ENCODE data around the gene SLC27A6.
"Not testable (repeated sequence)": the region's sequence is repeated elsewhere in the genome, so short reads cannot be mapped to it uniquely, and the experiment has no call there.

SLC27A6 gene, protein sequence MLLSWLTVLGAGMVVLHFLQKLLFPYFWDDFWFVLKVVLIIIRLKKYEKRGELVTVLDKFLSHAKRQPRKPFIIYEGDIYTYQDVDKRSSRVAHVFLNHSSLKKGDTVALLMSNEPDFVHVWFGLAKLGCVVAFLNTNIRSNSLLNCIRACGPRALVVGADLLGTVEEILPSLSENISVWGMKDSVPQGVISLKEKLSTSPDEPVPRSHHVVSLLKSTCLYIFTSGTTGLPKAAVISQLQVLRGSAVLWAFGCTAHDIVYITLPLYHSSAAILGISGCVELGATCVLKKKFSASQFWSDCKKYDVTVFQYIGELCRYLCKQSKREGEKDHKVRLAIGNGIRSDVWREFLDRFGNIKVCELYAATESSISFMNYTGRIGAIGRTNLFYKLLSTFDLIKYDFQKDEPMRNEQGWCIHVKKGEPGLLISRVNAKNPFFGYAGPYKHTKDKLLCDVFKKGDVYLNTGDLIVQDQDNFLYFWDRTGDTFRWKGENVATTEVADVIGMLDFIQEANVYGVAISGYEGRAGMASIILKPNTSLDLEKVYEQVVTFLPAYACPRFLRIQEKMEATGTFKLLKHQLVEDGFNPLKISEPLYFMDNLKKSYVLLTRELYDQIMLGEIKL

DNA sequence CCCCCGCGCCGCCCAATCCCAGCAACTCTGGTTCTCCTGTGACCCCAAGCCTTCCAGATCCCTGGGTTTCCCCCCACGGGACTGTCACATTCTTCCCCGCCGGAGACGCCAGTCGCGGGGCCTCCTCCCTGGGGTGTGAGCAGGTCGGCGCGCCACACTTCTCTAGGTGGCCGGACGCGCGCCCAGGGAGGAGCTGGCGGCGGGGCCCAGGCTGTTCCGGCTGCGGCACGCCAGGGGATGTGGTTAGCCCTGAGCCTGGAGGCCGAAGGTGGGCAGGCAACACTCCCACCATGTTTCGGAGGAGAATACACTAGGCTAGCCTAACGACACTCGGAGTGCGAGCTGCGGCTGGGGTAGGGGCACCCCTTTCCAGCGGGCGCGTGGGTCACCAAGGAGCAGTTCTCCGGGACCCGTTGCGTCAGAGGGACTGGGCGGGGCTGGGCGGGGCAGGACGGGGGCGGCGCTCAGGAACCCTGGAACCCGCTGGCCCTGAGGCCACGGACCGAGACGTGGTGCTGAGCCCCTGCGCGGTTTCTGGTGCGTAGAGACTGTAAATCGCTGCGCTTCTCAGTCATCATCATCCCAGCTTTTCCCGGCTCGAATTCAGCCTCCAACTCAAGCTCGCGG, at the start of gene SLC27A6:
SLC27A6 (plus strand) TSS at position 478 of the 627 bp plus-strand sequence. CDS start 650 bp downstream, outside the sequence.
- DNase-seq (ENCODE audit: low read depth) = no peak

DNA sequence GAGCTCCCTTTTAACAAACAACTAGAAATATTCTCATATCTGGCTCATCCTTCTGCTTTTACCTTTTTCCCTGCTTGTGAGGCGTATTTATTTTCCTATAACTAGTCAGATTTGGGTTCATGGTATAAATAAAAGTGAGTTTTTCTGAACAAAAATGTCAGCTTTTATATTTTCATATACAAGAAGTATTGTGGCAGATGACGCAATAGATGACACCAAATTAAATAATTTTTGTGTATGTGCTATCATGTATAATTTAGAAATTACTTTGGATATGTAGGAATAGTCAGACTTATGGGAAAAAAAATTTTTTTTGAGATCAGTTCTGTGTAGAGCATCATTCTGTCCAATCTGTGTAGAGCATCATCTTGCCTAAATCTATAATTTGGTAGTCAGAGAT, 45.7 kb upstream of the SLC27A6 start:
- no peak for DNase-seq (ENCODE audit: low read depth)

DNA sequence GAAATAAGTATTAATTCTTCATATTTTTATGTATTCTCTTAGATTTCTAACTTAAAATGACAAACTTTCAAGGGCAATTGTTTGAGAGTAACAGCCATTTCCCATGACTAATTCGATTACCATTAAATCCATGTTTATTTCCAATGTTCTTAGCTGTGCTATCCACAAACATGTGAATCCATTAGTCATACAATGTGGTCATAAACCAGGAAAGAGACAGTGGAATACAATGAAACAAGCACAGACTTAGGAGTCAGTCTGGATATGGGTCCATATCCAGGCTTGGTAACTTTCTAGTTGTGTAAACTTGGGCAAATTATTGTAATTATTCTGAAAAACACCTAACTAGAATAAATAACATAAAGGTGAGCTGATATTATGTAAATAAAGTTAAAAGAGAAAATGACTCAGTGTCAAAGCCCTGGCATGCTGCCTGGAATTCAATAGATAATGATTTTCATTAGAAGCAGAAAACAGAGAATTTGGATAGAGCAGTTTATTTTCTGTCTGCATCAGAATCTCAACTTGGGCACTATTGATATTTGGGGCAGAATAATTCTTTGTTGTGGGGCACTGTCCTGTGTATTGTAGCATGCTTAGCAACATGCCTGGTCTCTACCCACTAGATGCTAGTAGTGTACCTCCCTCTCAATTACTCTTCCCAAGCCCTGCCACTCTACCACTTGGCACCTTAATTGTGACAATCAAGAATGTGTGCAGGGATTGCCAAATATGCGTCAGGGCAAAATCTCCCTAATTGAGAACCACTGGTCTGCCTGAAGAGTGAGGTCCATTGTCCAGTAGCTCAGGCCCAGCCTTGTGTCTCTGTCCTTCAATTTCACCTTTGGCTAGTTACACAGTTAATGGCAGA, 44.7 kb upstream of the SLC27A6 start:
- DNase-seq (ENCODE audit: low read depth) = peak; percentile 78

DNA sequence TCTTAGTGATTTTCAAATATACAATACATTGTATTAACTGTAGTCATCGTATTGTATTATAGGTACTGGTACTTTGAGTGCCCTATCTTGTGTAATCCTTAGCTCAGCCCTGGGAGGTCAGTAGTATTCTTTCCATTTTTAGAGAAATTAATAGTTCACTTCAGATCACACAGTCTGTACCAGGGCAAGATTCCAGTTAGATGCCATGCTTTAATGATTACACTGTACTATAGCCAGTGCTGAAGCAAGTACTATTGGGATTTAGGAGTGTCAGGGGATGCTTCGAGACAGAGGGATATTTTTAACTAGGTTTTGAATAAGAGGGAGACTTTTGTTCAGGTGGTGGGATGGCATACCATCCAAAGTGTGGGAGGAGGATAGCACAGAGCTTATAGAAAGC, 41.0 kb upstream of the SLC27A6 start:
- no peak for DNase-seq (ENCODE audit: low read depth)

DNA sequence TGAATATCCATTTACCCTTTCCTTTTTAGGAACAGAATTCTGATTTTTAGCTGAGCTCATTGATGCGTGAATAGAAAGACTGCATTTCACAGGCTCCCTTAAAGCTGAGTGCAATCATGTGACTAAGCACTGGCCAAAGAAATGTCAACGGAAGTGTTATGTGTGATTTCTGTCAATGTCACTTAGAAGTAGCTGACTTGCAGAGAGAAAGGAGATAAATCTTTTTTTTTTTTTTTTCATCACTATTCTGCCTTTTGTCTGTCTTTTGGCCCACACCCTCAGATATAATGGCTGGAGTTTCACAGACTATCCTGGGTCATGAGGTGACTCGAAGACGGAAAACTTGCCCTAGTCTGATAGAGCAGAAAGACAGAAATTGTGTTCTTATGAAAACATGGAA, 39.3 kb upstream of the SLC27A6 start:
- no peak for DNase-seq (ENCODE audit: low read depth)

DNA sequence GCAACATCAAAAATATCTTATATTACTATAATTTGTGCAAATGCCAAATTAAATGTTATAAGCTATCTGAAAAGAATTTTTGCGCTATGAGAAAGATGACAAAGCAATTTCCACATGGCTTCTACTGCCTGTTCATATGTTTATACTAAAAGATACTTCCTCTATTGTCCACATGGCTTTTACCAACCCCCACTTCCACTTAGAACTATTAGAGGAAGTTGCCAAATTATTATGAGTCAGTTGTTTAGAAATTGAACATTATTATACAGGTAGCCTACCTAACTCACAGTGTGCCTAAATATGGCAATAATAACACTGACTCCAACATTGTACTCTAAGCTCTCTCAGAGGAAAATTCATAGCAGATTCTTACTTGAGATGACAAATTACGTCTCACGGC, 37.6 kb upstream of the SLC27A6 start:
- no peak for DNase-seq (ENCODE audit: low read depth)

DNA sequence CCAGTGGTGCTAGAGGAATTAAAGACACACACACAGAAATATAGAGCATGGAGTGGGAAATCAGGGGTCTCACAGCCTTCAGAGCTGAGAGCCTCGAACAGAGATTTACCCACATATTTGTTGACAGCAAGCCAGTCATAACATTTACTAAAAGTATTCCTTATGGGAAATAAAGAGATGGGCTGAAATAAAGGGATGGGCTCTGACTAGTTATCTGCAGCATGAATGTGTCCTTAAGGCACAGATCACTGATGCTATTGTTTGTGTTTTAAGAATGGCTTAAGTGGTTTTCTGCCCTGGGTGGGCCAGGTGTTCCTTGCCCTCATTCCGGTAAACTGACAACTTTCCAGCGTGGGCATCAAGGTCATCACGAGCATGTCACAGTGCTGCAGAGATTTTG, 33.1 kb upstream of the SLC27A6 start:
- DNase-seq (ENCODE audit: low read depth) = not testable (repeated sequence)

DNA sequence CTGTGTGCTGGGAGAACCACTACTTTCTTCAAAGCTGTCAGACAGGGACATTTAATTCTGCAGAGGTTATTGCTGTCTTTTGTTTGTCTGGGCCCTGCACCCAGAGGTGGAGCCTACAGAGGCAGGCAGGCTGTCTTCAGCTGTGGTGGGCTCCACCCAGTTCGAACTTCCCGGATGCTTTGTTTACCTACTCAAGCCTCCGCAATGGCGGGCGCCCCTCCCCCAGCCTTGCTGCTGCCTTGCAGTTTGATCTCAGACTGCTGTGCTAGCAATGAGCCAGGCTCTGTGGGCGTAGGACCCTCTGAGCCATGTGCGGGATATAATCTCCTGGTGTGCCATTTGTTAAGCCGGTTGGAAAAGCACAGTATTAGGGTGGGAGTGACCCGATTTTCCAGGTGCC, 22.2 kb upstream of the SLC27A6 start:
- DNase-seq (ENCODE audit: low read depth) = not testable (repeated sequence)

DNA sequence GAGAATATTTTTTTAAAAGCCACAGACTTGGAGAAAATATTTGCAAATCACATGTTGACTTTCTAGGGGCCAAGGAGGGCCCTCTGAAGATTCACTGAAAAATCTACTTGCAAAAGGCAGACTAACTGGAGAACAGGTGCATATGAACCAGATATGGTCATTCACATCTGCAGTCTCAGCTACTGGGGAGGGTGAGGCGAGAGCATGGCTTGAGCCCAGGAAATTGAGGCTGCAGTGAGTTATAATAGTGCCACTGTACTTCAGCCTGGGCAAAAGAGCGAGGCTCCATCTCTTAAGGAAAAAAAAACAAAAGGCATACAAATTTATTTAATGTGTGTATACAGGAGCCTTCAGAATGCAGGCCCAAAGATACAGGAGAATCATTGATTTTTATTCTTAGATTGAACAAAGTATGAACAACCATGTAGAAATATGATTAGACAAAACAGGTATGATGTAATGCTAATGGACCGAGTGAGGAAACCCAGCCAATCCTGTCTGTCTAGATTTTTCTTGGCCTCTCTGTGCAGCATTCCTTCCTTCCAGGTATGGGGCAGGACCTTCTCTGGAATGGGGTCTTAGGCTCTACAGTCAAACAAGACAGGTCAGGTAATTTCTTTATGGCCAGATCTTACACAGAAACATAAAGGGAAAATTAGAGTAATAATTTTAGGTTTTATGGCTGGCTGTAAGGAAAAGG, 15.3 kb upstream of the SLC27A6 start:
- no peak for DNase-seq (ENCODE audit: low read depth)

DNA sequence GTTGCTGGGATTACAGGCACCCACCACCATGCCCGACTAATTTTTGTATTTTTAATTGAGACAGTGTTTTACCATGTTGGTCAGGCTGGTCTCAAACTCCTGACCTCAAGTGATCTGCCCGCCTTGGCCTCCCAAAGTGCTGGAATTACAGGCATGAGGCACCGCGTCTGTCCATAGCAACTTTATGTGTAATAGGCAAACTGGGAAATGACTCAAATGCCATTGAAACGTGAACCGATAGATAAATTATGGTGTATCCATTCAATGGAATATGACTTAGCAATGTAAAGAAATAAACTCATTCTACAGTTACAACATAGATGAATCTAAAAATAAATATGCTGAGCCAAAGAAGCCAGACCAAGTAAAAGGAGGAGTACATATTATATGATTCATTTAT, 14.0 kb upstream of the SLC27A6 start:
- DNase-seq (ENCODE audit: low read depth) = peak; percentile 28

DNA sequence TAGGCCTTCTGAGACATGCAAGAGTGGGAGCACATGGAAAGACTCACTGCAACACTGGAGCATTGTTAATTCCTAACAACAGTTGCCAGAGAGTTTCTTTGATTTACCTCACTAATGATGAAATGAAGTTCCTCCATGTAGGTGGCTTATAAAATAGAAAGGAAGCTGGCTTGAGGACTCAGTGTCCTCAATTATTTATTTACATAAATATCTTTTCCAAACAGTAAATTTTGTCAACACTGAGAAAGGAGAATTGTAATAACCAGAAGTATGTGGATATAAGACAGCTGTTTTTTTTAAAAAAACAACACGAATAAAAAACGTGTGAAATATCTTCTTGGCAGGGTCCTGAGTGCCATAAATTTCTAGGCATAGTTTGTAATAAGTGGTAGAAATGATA, 9.1 kb upstream of the SLC27A6 start:
- DNase-seq (ENCODE audit: low read depth) = no peak

DNA sequence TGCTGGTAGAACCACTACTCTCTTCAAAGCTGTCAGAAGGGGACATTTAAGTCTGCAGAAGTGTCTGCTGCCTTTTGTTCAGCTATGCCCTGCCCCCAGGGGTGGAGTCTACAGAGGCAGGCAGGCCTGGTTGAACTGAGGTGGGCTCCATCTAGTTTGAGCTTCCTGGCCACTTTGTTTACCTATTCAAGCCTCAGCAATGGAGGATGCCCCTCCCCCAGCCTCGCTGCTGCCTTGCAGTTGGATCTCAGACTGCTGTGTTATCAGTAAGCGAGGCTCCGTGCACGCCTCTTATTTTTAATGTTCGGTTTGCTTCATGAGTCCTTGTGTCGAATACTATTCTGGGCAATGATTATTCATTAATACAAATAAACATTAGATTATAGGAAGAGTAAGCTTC, 3.1 kb upstream of the SLC27A6 start:
- DNase-seq (ENCODE audit: low read depth) = no peak

DNA sequence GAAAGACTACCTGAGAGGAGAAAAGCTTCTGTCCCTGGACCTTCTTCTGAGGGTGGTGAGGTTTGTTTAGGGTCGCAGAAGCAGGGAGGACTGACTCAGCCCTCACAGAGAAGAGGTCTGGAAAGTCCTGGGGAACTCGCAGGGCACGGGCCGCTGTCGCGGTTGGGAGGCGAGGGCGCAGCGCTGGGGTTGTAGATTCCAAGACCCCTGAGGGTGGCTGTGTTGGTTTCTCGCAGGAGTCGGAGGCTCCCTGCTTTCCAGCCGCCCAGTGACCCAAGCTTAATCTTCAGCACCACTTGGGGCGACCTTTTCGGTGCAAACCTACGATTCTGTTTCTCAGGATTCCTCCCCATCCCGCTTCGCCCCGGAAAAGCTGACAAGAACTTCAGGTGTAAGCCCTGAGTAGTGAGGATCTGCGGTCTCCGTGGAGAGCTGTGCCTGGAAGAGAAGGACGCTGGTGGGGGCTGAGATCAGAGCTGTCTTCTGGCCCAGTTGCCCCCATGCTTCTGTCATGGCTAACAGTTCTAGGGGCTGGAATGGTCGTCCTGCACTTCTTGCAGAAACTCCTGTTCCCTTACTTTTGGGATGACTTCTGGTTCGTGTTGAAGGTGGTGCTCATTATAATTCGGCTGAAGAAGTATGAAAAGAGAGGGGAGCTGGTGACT, 482 bp downstream of the SLC27A6 start:
- DNase-seq (ENCODE audit: low read depth) = no peak

DNA sequence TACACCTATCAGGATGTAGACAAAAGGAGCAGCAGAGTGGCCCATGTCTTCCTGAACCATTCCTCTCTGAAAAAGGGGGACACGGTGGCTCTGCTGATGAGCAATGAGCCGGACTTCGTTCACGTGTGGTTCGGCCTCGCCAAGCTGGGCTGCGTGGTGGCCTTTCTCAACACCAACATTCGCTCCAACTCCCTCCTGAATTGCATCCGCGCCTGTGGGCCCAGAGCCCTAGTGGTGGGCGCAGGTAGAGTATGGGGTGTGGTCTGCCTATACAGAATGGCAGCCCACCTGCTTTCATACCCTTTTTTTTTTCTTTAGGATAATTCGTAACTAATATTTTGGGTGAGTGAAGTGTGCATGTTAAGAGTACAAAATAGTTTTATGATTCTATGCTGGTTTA, 1.1 kb downstream of the SLC27A6 start:
- DNase-seq (ENCODE audit: low read depth) = no peak

DNA sequence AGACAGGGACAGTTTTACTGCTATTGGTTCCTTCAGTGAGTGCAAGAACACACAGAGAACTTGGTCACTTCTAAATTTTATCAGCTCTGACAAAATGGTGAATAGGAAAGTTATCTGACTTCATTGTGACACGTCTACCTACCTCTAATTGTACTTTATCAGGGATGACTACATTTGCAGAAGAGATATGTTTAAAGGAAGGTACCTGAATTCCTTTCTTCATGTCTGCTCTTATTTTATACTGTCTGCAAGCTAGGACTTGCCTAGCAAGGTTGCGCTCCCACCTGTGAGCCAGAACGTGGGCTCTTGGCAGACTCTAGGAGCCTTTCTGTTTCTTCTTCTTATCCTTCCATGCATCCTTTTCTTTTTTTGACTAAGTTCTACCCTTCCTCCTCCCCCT, 1.6 kb downstream of the SLC27A6 start:
- no peak for DNase-seq (ENCODE audit: low read depth)

DNA sequence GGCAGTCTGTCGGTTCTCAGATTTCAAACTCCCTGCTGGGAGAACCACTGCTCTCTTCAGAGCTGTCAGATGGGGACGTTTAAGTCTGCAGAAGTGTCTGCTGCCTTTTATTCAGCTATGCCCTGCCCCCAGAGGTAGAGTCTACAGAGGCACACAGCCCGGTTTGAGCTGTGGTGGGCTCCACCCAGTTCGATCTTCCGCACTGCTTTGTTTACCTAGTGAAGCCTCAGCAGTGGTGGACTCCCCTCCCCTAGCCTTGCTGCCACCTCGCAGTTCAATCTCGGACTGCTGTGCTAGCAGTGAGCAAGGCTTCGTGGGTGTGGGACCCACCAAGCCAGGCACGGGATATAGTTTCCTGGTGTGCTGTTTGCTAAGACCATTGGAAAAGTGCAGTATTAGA, 8.0 kb downstream of the SLC27A6 start:
- DNase-seq (ENCODE audit: low read depth) = no peak

DNA sequence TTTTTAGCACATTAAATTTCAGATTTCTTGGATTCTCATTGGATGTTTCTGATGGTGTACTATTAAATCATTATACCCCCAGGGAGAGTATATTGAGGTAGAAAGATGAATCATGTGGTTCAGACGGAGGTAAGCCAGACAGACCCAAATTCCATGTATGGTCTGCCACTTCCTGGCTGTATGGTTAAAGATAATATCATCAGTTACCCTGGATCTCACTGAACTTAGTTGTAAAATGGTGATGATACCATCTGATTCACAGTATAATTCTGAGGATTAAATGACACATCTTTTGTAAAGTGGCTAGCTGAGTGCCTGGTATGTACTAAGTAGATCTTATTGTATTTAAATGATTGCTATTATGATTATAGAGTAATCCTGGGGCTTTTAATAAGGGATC, 9.3 kb downstream of the SLC27A6 start:
- no peak for DNase-seq (ENCODE audit: low read depth)

DNA sequence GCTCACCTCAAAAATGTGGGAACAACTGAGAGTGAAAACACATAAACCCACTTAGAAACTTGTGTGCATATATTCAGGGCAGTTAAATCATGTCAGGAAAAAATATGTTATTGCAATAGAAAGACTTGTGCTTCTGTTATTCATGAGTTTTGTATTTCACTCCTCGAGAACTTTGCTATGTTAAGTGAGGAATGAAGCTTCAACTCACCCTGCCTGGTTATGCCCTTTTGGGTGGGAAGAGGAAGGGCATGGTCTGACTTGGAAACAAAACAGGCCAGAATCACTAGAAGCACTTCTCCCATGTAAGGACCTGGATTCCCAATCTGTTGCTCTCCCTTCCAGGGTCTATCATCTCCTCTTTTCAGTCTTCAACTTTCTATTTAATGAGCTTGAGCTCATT, 14.5 kb downstream of the SLC27A6 start:
- DNase-seq (ENCODE audit: low read depth) = no peak

DNA sequence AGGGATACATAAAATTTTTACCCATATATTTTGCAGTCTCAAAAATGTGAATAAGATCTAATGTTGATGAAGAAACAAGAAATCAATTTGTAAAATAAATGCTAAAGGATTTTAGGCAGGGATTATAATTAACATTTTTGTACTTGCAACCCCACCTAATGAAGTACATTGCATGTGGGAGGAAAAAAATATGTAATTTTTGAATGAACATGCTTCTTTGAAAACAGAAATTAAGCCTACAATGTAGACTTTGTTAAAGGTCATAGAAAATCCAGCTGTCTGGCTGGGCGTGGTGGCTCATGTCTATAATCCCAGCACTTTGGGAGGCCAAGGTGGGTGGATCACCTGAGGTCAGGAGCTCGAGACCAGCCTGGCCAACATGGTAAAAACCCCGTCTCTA, 15.6 kb downstream of the SLC27A6 start:
- DNase-seq (ENCODE audit: low read depth) = no peak

DNA sequence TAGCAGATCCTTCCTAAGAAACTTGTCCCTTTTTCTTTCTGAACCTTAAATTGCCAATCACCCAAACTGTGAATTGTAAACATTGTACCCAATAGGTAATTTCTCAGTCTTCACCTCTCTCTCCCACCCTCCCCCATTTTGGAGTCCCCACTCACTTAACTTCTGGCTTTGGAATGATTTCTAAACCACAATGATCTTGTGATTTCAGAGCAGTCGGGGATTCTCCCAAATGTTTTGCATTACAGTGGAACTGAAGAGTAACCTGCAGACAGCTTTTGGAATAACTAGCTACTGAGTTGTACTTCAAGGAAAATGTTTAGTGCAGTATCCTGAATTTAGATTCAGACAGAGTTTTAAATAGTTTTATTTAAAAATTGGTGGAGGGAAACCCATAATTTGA, 19.2 kb downstream of the SLC27A6 start:
- DNase-seq (ENCODE audit: low read depth) = no peak

DNA sequence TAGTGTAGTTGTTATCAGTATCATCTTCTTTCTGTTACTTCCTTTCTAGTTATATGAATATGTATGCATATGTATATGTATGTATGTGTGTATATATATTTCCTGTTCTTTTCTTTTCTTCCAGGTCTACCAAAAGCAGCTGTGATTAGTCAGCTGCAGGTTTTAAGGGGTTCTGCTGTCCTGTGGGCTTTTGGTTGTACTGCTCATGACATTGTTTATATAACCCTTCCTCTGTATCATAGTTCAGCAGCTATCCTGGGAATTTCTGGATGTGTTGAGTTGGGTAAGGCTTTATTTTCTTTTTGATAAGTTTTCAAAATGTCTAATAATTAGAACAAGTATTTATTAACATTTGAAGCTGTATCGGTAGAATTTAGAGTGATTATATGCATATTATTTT, 23.2 kb downstream of the SLC27A6 start:
- no peak for DNase-seq (ENCODE audit: low read depth)

Data from HS-5 (cell line).